SK-N-DZ (cell line): ENCODE data around the gene YPEL5.
"Not testable (repeated sequence)": the region's sequence is repeated elsewhere in the genome, so short reads cannot be mapped to it uniquely, and the experiment has no call there.

ENCODE experiments used
- DNase-seq: peaks from one replicate; pipeline ENCODE4 v3.0.0-alpha.2; 2015; ENCODE audit warnings: low spot score

Gene YPEL5

DNA sequence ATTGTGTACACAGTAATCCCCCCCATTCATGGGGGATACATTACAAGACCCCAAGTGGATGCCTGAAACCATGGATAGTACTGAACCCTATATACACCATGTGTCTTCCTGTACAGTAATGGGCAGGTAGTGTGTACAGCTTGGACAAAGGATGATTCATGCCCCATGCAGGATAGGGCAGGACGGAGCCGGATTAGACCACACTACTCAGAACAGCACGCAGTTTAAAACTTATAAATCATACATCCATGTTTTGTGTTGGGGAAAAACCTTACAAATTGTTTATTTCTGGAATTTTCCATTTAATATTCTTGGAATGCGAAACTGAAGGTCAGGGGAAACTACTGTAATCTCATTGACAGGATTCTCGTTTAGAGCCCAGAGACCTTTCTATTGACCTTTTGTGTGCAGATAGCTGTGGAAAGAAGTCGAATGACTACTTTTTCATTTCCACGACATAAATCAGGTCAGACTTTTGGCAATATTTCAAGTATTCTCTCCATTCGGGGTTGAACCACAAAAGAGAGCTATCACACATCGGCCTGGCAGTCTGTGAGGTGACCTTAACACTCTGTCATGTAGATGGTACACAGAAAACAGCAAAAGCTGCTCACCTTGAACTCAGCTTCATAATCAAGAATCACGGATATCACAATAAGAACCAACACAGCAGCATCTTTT lies 9.9 kb upstream of the YPEL5 start:
- DNase-seq = no peak

DNA sequence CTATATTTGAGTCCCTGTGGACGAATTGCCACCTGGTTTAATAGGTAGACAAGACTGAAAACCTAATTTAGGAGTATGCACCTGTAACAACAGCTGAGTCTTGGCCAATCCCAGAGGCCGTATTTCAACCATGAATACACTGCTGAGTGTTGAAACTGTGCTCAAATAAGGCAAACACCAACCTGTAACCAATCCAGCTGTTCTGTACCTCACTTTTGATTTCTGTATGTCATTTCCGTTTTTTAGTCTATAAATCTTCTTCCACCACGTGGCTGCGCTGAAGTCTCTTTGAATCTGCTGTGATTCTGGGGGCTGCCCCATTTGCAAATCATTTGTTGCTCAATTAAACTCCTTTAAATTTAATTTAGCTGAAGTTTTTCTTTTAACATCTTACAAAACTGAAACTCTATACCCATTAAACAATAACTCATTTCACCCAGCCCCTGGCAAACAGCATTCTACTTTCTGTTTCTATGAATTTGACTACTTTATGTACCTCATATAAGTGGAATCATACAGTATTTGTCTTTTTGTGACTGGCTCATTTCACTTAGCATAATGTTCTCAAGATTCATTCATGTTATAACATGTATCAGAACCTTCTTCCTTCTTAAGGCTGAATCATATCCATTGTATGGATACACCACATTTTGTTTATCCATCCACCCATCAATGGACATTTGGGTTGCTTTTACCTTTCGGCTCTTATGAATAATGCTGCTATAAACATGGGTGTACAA lies 7.5 kb upstream of the YPEL5 start:
- DNase-seq = no peak

DNA sequence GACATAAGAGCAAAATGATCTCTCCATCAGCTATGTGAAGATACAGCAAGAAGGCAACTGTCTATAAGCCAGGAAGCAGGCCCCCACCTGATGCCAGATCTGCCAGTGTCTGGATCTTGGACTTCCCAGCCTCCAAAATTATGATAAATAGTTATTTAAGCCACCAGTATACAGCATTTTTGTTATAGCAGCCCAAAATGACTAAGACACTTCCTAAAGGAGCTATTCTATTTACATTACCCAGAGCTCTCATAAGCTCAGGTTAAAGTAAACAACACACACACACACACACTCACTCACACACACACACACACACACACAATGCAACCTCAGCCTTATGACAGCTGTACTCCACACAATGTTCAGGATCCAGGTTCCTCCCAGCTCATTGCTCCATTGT lies 5.7 kb upstream of the YPEL5 start:
- no peak for DNase-seq

DNA sequence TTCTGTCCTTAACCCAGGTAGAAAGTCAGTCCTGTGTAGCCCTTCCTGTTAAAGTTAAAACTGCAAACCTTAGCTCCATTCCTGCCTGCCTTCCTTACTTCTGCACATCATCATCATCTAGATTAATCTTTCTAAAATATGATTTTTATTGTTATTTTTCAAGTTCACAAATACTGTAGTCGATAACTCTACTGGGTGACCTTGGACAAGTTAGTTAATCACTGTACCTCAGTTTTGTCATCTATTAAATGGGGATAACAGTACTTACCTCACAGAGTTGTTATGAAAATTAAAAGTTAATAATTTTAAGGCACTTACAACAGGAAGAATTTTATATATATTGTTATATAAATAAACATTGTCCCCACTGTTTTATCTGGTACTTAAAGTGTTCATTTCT lies 2.5 kb upstream of the YPEL5 start:
- DNase-seq = no peak

DNA sequence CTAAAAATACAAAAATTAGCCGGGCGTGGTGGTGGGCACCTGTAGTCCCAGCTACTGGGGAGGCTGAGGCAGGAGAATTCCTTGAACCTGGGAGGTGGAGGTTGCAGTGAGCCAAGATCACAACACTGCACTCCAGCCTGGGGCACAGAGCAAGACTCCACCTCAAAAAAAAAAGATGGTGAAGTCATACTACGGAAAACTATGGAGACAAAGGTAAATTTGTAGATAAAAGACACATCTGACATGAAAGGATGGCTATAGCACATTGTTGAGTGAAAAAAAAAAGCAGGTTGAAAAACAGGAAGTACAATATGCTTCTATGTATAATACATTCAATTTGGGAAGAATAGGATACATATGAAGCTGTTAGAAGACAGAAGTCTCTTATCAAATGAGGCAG lies 1.9 kb upstream of the YPEL5 start:
- not testable (repeated sequence) for DNase-seq

DNA sequence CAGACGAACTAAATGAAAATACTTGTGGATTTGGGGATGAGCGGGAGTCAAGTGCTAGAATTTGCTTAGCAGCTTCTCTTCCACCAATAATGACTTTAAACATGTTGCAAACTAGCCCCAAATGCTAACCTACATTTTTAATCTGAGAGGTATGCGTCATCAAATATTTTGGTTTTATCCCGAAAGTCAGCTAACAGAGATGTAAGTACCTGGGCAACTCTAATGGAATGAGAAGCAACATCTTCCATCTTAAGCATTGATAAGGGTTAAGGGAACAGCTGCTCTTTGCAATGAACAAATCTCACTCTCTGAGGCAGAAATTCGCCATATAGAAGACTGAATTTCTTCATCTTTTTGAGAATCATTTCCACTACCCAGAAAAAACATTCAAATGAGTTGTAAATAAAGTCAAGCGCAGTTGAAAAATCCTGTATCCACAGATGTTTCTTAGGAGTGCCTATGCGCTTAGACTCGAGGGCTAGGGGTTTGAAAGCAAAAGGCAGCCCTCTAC lies 926 bp upstream of the YPEL5 start:
- DNase-seq = no peak

DNA sequence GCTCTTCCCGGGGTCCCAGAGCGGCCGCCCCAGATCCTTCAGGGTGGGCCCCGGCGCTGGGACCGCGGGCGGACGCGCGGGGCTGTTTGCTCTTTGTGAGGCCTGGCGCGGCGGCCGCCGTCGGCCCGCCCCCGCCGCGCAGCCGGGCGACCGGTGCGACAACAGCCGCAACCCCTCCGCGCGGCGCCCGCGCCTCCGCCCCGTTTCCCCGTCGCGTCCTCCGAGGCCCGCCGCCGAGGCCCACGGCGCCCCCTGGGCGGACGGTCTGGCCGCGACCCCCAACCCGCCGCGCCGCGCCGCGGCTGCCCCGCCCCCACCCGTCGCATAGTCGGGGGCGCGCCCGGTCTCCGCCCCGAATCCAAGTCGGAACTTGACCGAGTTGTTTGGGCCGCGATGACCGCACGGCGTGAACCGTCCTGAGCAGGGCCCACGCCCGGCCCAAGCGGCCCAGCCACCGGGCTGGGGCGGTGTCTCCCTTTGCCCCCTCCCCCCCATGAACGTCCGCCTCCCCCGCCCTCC lies 448 bp downstream of the YPEL5 start:
- no peak for DNase-seq

DNA sequence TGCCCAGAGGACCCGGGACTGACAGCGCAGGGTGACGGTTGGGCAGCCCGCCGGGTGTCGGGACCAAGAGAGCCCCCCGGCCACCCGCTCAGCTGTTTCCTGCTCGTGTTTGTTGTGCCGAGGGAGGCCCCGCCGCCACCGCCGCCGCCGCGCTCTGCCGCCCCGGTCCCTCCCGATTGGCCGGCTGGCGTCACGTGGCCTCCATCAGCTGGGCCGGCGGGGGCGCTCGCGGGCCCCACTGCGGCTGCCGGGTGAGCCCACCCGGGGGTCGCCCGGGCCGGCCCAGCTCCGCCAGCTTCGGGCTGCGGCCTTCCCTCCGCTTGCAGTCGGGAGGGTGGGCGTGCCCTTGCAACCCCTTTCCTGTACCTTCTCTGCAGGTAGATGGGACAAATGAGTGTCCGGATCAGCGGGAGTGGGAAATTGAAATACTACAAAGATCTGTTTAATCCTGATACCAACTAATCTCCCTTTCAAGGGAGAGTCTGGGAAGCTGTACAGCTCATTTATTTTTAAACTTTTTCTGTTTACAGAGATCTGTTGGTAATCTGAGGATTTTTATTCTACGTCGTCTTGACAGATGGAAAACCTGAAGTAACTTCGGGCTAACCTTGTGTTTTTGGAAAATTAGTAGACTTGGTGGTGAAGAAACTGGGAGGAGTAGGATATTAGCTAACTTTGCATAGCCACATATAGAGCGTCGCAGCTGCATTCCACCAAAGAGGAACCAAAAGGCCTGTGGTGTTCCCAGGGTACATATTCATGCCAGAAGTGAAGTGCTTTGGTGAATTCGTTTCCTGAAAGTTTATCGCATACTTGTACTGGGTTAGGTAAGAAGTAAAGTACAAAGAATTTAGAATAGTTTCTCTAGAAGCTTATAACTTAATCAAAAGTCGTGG lies 1.2 kb downstream of the YPEL5 start:
- peak; percentile 70 for DNase-seq

DNA sequence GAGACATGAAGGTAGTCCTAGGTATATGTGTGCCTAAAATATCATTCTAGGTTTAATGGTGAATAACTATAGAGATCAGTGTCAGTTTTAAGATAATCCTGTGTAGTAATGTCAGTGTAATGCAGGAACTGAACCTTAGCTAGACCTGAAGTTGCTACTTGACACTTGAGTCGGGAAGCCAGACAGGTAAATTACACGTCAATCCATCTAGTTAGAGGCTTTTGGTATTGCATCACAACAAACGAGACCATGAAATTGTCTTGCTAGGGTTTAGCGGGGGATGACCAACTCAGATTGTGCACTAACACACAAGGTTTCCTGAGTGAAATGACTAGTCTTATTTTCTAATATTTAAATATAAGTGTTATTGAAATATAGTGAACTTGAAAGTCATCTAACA lies 2.0 kb downstream of the YPEL5 start:
- no peak for DNase-seq

DNA sequence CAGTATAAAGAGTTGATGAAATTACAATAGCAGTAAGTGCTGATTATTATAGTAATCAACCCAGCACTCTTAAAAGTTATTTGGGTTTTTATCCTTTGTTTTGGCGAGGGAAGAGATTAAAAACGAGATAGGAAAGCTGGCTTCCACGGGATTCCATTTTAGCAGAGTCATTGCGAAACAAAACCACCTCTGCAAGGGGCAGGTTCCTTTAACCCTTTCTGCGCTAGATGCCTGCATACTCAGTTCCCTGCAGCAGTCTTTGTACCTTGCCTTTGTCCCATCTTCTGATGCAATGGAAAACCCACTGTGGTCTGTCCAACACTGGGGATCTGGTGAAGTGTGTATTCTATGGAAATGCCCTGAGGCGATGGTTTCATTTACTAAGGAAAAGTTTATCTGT lies 2.7 kb downstream of the YPEL5 start:
- no peak for DNase-seq

DNA sequence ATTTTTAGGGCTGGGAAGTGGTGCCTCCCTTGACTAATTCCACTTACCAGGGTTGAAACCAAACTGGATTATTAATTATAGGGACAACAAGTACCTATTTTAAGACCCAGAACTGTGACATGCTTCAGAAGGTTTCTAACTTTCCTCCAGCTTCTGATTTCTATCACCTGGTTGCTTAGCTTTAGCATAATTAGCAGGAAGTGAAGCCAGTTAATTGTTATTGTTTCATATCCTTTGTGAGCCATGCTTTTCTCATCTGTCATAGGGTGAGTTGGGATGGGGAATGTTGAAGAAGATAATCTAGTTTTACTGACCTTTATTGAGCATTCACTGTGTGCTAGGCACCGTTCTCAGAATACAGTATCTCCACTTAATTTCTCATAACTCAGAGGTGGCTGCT lies 3.2 kb downstream of the YPEL5 start:
- no peak for DNase-seq

DNA sequence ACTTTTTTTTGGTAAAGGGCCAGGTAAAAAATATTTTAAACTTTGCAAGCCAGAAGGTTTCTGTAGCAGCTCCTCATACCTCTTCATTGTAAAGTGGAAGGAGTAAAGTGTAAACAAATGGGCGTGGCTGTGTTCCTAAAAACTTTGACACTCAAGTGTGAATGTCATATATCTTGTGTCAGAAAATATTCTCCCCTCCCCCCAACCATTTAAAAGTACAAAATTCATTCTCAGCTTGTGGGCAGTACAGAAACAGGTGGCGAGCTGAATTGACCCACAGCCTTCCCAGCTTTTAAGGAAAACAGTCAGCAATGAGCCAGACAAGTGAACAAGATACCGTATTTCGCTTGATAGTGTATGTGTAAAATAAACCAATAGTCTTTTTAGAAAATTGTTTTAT lies 4.0 kb downstream of the YPEL5 start:
- DNase-seq = no peak

DNA sequence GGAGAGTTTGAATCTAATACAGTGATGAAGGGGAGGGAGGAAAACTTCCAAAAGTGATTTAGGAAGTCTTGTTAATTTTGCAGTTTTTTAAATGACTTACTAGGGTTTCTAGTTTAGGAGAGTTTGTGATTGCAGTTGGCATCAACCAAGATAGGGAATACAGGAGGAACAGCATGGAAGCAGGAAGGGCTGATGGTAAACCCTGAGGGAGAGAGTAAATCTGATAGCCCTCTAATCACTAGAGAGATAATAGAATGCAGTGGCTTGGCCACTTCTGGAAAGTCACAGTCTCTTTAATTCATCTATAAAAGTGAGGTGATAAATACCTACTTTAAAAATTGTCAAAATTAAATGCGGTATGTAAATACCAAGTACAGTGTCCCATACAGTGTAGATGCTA lies 5.6 kb downstream of the YPEL5 start:
- no peak for DNase-seq

DNA sequence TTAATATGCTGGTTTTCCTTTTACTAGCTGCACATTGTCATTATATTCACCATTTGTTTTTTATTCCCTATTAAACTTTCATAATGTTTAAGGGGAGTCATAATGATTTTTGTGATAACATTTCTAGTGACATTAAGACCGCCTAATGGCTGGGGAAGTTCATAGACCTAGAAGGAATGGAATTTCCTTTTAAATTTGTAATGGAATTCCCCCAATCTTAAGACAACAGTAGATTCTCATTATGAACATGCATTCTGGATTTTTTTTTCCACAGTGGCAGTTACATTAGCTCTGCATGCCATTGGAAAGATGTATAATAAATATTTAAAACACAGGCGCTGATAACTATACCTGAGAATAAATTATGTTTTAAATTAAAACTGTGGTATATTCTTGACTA lies 8.4 kb downstream of the YPEL5 start:
- no peak for DNase-seq

DNA sequence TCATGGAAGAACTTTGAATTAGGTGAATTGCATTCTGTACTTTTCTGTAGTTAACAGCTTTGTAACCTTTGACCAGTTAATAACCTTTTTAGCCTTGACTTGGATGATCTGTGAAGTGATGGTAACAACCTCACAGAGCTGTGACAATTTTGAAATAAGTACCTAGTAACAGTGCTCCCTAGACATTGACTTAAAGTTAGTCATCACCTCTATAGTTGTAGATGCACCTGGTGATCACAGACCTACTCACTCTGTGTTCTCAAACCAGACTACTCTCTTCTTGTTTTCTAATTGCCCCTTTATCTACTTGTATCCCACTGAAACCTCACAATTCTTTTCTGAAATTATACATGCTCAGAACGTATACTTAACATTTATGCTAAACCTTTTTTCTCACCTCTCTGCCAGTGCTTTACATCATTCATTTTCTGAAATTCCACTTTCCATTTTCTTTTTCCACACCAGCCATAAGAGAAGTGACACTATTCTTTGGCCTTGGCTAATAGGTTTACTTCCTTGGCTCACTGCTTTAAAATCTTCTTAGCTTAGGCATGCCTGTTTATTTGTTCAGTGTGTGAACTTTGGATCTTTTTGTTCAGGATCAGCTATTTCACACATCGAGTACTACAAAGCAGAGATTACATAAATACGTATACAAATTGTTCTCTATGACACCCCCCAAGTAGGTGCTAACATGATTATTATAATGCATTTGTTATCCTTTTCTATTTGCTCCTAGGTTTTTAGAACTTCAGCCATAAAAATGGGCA lies 9.3 kb downstream of the YPEL5 start:
- no peak for DNase-seq

DNA sequence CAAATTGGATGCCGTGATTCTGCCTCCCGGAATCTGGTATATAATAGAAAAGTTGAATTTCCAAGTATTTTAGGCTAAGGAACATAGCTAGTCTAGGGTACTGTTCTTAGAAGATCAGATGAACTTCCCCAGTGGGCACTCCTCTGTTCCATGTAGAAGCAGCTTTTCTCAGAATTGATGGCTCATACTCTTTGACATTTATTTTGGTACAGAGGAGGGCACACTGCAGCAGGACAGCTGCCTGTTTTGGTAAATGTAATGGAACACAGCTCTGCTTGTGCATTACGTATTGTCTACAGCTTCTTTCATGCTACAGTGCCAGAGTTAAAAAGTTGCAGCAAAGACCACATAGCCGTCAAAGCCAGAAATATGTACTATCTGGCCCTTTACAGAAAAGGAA lies 10.8 kb downstream of the YPEL5 start:
- no peak for DNase-seq

DNA sequence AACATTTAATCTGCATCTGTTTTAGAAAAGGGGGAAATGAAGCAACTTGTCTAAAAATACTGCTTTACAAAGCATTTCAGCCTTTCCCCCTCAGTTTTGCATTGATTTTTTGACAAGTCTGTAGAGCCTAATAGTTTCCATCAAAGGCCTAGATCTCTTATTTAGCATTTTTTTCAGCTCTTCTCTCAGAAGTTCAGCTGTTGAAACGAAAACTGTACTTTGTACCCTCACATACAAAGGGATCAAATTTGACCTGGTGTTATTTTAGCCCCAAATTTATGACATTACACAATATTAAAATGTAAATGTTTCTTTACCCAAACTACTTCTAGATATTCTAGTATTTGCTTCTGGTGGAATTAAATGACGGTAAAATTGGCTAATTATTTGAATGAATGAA lies 13.0 kb downstream of the YPEL5 start:
- DNase-seq = no peak

DNA sequence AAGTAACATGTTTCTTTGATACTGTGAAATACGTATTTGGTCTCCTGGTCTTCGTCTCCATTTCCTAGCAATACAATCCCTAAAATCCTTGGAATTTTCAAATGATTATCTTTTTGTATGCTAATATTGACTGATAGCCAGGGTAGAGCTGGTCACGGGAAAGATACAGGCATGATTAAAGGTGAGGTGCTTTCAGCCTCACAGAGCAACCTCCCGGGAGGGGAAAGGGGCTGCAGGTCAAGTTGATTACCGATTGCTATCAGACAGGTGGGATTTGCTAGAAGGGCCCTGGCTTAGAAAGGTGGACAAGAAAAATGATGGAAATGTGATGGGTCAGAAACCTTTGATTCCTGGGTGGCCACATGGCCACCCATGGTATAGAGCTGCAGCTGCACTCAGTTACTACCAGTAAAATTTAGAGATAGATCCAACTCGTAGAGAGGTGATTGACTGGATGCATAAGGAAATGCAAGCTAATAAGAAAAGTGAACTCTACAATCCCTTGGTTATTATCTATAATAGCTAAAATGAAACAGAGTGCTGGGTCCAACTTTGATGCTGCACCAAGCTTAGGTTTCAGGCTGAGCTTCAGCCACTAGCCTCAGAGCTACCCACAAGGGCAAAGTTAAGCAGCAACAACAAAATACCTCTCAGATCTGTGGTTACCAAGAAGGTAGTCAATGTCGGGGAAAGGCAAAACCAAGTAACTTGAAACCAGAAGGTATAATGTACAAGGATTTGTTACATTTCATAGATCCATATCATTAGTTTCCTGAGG lies 15.3 kb downstream of the YPEL5 start:
- no peak for DNase-seq

DNA sequence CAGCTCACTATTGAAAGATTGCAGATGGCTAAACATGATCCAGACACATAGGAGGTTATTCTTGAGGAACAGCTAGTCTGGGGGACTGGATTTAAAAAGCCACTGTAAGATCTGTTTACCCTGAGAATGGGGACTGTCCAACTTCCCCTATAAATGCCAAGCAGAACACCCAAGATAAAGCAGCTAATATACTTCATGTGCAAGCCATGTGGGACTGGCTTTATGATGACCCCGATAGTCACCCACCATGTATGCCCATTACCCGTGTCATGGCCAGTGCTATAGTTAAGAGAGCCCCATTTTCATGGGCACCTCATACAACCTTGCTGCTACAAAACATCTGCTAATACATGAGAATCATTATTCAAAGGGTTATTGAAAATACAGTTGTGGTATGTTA lies 16.0 kb downstream of the YPEL5 start:
- DNase-seq = no peak

DNA sequence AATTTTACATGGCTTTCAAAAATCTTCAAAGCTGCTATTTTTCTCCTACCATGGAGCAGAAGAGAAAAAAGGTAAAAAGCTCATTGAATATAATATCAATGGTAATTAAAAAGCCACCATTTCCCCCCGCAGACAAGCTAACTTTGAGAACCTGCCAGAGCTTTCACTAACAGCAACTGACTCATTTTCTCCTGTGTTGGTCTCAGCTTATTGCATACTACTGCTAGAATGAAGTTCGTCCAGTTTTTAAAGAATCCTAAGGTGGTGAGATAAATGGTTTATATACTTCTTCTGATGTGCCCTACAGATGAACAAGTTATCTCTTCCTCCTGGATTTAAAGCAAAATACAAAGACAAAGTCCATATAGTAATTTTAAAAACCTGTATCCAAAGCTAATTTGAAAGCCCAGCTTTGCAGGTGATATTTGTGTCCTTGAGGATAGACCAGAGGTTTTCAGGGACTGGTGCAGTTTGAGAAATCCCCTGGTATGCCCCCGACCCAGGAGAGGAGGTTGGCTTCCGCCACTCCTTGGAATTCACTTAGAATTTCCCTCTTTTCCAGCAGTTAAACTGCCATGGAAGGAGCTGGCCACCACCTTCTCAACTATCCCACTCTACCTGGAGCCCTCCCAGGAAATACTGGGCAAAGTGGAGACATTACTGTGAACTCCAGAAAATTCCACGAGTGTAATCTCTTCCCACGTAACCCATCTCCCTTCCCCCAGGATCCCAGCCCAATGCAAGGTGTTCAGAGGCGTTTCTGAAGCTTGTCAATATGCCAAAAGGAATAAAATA lies 17.5 kb downstream of the YPEL5 start:
- no peak for DNase-seq
